HS-27A (cell line): ENCODE results near the gene L2HGDH.
A peak's percentile ranks its signal among the peaks of the same experiment; 100 is the strongest.
"Not testable (repeated sequence)": the region's sequence is repeated elsewhere in the genome, so short reads cannot be mapped to it uniquely, and the experiment has no call there.

Experiments used
- DNase-seq: peaks from one replicate; pipeline ENCODE4 v3.0.0-alpha.2; 2012; ENCODE audit warnings: low read depth, missing footprints

The L2HGDH gene

GRCh38 chr14:50339178-50339804, 27.3 kb upstream of the L2HGDH start:
- no peak for DNase-seq

DNA sequence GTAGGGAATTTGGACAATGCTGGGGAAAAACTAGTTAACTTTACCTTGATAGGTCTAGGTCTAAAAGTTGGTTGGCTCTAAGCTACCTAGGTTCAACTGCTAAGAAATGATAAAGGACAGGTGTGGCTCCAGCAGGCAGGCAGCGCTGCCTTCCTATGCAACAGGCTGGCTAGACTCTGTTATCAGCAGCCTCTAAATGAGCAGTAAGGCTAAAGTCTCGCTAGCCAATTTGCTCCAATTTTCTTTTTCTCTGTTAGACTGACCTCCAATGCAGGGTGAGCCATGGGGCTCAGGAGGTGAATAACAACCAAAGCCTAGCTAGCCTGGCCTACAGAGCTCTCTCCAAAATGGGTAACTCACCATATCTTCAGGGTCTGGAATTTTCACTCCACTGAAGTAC, 26.6 kb upstream of the L2HGDH start:
- DNase-seq, result no peak

GRCh38 chr14:50335989-50336824, 24.2 kb upstream of the L2HGDH start:
- no peak for DNase-seq

DNA sequence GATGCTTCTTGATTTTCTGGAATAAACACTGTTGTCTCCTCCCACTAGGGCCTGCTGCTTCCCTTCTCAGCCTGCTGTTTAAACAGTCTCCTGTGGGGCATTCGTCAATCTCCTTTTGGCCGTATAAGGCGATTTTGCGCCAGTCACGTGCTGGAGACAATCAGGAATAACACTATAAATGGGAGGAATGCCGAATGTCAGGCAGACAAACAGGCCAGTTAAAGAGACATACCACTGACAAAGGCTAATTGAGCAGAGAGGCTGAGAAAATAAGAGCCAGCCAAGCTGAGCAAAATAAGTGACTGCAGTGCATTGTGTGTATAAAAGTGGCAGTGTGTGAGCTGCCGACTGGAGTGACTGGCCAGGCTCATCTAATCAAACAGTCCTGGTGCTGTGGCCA, 23.4 kb upstream of the L2HGDH start:
- DNase-seq, result no peak

GRCh38 chr14:50334211-50334610, 22.2 kb upstream of the L2HGDH start:
- no peak for DNase-seq

DNA sequence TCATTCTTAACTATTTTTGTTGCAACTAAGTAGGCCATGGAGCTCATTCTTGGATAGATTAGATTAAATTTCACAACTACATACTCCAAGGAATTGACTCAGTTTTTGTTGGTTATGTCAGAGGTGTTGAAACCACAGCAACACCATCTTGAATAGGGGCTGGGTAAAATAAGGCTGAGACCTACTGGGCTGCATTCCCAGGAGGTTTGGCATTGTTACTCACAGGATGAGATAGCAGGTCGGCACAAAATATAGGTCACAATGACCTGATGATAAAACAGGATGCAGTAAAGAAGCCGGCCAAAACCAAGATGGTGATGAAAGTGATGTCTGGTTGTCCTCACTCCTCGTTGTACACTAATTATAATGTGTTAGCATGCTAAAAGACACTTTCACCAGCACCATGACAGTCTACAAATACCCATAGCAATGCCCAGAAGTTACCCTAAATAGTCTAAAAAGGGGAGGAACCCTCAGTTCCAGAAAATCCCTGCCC, 21.0 kb upstream of the L2HGDH start:
- no peak for DNase-seq

GRCh38 chr14:50331596-50331995, 19.6 kb upstream of the L2HGDH start:
- no peak for DNase-seq

DNA sequence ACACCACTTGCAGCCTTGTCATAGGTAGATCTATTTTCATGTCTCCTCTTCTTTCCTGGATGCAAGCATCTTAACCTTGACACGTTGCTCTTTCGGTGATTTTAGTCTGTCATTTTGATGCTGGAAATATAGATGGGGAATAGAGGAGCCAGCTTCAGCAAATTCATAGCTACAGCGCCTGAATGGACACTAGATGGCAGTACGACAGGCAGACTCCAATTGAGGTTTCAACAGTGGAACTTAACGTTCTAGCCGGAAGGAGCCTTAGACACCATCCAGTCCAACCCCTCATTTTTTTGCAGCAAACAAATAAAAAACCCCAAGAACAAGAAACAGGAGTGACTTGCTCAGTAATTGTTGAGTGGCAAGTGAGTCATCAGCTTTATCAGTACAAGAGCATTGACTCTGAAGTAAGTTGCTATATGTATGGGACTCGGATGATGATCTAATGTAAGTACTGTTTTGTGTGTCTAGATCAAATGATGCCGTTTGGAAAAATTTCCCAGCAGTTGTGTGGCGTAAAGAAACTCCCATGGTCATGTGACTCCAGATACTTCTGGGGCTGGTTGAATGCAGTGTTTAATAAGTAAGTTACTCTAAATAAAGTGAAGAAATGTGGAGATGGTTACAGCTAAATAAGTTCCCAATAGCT, 9.1 kb upstream of the L2HGDH start:
- peak; percentile 84 for DNase-seq

DNA sequence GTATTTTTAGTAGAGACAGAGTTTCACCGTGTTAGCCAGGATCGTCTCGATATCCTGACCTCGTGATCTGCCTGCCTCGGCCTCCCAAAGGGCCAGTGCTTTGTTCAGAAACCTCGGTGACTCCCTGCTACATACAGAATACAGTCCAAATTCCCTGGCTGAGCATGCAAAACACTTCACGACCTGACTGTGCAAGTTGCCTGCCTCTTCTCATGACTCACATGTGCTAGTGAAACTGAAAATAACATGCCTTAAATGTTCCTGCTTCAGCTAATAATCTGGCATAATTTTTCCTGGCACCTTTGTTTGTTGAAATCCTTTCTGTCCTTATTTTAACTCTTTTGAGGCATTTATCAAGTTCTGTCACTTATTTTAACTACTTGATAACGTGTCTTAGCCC, 8.3 kb upstream of the L2HGDH start:
- DNase-seq, result no peak

- DNase-seq, result no peak
These were observed 7.7 kb upstream of the L2HGDH start for GRCh38 chr14:50319721-50320120.

GRCh38 chr14:50319293-50319692, 7.3 kb upstream of the L2HGDH start:
- no peak for DNase-seq

GRCh38 chr14:50318031-50318626, 6.1 kb upstream of the L2HGDH start:
- DNase-seq, result no peak

GRCh38 chr14:50314098-50314497, 2.1 kb upstream of the L2HGDH start:
- not testable (repeated sequence) for DNase-seq

DNA sequence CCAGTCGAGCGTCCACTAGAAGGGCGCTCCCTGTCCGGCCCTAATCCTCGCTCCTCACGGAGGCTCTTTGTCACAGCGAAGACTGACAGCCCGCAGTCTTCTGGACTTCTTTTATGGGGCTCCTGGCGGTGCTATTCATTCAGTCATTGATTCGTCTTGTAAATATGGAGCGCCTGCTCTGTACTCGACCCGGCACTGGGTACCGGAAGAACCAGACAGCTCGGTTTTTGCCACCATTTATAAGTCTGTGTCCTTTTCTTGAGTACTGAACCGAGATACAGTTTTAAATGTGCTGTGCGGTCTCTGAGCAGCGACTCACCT, 665 bp upstream of the L2HGDH start:
- no peak for DNase-seq

DNA sequence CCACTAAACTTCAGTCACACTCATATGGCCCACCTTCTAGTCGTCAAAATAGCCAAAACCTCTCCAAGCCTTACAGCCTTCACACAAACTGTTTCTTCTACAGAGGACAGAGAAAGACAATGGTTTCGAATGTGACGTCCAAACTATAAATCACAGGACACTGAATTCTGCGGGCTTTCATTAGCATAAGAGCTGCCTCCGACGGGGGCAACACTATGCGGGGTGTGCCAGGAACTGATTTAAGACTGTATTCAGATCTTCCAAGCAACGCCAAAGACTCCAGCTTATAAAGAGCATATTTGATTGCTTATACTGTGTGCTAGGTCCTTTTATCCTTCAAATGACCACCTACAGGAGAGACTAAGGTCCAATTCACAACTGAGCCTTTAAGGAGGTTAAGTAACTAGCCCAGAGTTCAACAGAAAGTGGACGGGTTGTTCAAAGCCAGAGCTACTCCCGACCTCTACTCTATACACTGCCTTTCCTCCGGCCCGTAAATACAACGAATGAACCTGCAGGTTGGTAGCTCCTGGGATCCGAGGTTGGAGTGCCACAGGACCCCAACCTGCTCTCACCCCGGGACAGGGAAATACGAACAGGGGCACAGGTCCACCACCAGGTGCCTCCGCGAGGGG, 575 bp downstream of the L2HGDH start:
- DNase-seq, result no peak

- DNase-seq, result no peak
These were observed 1.6 kb downstream of the L2HGDH start for GRCh38 chr14:50310445-50310844.

GRCh38 chr14:50308363-50308915, 3.6 kb downstream of the L2HGDH start:
- DNase-seq, result no peak

GRCh38 chr14:50303744-50304471, 8.1 kb downstream of the L2HGDH start:
- DNase-seq, result no peak

DNA sequence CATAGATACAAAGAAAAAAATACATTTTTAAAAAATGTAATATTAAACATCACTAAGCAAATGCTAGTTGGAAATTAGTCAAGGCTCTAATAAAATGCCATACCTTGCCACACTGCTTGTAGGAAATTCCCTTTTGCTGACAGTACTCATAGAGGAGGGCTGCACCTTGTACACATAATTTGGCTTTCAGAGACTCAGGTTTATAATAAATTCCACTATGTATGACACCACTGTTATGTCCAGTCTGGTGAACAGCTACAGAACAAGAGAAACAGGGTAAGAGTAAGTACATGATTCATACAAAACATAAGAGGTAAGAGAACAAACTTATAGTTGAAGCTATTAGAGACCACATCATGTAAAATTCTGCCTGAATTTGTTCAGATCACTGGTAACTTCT, 10.1 kb downstream of the L2HGDH start:
- DNase-seq, result no peak

- no peak for DNase-seq
These were observed 12.4 kb downstream of the L2HGDH start for GRCh38 chr14:50299585-50299984.

GRCh38 chr14:50290306-50290705, 21.7 kb downstream of the L2HGDH start:
- no peak for DNase-seq
